HTERT RPE-1 (cell line): ENCODE results near the gene NECTIN4.
"Not testable (repeated sequence)": the region's sequence is repeated elsewhere in the genome, so short reads cannot be mapped to it uniquely, and the experiment has no call there.

ENCODE experiments used
- in situ Hi-C: fragments of 300-500 bp; cut with MboI; formaldehyde crosslinking; loops from 4 replicates; pipeline ENCODE4 v1.14.3; 2020; ENCODE audit warnings: low sequenced_read_pairs

The NECTIN4 gene

DNA sequence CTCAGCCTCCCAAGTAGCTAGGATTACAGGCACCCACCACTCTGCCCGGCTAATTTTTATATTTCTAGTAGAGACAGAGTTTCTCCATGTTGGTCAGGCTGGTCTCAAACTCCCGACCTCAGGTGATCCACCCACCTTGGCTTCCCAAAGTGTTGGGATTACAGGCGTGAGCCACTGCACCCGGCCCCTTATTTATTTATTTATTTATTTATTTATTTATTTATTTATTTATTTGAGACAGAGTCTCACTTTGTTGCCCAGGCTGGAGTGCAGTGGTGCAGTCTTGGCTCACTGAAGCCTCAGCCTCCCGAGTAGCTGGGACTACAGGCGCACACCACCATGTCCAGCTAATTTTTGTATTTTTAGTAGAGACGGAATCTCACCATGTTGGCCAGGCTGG, 23.7 kb downstream of the NECTIN4 start:
- in situ Hi-C loops, result not testable (repeated sequence)

GRCh38 chr1:161063936-161064335, 25.4 kb downstream of the NECTIN4 start:
- in situ Hi-C loops, result not testable (repeated sequence)

- in situ Hi-C loops, result no loop called here
These were observed 27.9 kb downstream of the NECTIN4 start for GRCh38 chr1:161061419-161061818.

- in situ Hi-C loops, result no loop called here
These were observed 30.1 kb downstream of the NECTIN4 start for GRCh38 chr1:161059293-161059692.

DNA sequence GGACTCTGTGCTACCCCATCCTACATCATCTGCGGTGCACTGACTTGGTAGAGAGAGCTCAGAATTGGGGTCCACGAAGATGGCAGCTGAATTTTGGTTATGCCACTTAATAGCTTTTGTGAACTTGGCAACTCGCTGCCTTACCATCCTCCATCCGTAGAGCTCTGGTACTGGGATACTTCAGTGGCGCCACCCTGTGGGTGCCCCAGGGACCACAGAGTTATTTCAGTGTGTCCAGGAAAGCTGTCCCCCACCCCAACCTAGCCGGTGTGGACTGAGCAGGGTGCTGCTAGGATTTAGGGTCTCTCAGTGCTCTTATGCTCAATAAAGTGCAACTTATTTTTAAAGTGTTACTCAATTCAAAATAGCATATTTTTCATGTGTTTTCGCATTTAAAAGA, 34.6 kb downstream of the NECTIN4 start:
- in situ Hi-C loops, result no loop called here

GRCh38 chr1:161054232-161054631, 35.1 kb downstream of the NECTIN4 start:
- in situ Hi-C loops, result no loop called here

- in situ Hi-C loops, result no loop called here
These were observed 36.5 kb downstream of the NECTIN4 start for GRCh38 chr1:161052899-161053298.

DNA sequence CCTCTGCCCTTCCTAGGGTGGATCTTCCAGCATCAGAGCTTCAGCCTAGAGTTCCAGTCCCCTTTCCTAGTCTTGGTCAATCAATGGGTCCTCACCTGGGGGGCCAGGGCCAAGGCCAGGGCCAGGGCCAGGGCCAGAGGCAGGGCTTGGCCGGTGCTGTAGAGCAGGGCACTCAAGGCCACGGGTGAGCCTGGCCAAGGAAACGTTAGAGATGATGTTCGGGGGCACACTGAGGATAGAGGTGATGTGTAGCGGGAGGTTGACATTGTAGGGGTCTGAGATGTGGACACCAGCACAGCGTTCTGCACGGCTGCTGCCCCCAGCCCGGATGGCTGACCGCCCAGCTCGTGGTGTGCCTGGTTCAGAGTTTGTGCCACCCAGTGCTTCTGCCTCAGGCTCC, 38.1 kb downstream of the NECTIN4 start:
- in situ Hi-C loops, result no loop called here

DNA sequence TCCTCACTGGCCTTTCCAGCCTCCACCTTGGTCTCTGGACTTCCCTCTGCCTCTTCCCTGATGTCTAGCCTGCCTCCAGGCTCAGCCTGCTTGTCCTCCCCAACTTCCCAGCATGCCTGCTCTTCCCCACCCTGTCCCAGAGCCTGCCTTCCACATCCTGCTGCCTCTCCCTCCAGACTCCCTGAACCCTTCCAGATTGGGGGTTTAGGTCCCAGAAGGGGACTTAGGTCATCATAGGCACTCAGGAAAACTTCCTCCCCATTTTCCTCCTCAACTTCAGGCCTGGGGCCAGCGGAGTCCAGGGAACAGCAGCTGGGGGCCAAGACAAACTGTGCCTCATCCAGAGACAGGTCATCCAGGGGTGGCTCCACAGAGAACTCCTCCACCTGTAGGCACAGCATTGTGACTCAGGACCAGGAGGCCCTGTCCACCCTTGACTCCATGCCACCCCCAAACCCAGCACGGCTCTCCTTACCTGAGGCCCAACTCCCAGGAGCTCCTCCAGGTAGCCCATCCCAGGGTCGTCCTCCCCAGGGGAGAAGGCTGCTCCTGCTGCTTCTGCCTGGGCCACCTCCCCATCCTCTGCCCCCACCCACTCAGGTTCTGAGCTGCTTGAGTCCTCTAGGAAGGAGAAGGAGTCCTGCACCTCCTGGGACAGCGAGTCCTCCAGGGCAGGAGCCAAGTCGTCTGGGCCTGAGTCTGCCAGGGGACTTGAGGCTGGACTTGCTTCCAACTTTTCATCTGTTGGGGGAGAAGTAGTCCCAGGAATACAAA, 40.2 kb downstream of the NECTIN4 start:
- in situ Hi-C loops, result no loop called here

DNA sequence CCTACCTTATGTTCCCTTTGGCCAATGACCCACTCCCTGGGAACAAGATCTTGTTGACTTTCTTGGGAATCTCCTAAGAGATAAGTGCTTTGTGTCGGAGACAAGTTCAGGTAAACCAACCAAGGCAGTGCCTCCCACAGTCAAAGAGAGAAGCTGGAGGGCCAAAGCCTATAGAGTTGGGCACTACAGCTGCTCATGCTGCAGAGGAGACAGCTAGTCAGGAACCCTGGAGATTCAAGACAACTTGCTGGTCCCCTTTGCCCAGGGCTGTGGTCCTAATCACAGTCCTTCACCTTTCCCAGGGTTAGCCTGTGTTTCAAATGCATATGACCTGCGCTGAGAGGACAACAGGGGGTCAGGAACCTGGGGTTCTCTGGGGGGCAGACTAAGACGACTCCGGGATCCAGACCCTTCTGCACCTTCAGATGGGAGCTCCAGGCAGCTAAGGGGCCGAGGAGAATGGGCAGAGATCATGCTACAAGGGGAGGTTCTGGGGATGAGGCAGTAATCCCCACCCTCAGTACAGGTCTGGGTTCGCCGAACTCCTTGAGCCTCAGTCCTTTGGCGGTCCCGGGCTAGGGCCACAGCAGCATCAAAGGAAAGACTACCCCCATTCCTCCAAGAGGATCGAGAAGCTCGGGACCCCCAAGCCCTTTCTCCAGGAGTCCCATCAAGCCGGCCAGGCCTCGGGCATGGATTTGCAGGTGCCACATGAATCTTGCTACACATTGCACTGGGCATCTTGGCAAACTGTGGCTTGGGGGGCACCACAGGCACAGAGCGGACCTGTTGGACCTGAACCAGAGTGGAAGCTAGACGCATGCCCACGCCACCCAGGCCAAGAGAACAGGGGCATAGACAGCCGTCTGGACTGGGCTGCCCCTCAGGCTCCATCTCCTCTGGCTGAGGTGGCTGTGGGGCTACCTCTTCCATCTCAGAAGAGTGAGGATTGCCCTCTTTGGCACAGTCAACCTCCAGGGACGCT, 41.6 kb downstream of the NECTIN4 start:
- in situ Hi-C loops, result no loop called here

- in situ Hi-C loops, result no loop called here
These were observed 42.6 kb downstream of the NECTIN4 start for GRCh38 chr1:161046605-161047228.

- in situ Hi-C loops, result no loop called here
These were observed 43.4 kb downstream of the NECTIN4 start, which contains the start of gene USF1 for GRCh38 chr1:161045736-161046604. USF1 (minus strand) TSS chr1:161045977; CDS start chr1:161043275, 2,702 bp downstream.

DNA sequence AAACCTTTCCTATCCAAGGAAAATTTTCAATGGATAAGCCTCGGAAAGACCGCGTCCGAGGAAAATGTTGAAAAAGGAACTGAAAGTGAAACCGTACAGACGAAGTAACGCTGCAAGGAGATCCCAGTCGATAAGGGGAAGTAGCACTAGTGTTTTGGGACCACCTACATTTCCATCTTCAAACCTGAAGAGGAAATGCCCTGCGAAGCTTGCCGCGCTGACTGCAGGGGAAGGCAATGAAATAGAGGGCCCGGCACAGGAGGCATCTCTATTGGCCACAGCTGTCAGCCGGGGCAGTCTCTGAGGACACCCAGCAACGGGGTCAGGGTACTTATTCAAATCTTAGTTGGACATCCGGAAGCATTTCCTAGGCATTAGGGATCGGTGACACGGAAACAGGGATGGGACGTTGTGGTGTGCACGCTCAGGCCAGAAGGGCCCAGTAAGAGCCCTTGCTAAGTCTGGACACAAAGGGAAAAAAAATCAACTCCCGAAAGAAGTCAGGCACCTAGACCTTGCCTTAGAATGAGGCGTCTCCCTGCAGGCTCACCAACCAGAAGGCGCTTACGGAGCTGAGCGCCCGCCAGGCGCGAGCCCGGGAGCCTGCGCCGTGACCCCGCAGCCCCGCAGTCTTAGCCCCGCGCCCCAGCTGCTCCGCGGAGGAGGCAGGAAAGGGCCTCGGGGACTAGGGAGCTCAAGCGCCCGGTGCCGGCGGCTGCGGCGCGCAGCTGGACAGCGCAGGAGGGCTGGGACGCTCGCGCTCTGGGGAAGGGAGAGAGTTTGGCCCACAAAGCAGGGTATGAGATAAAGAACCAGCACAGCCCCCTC, 44.2 kb downstream of the NECTIN4 start:
- in situ Hi-C loops, result no loop called here

GRCh38 chr1:161044535-161044907, 44.8 kb downstream of the NECTIN4 start:
- in situ Hi-C loops, result no loop called here

DNA sequence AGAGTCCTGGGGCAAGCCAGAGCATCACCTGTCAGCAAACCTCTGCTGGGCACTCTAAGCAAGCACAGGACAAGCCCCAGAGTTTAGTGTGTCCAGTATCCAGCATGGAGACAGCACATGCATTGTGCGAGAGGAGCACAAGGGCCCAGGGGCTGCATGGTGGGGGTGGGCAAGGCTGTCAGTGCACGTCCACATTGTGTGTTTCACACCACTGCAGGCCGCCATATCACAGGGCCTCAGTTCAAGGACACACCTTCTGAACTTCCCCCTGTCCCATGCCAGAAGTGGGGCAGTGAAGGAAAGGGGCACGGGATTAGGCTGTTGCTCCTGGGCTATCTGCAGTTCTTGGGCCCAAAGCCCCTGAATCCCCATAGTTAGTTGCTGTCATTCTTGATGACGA, 49.8 kb downstream of the NECTIN4 start:
- in situ Hi-C loops, result no loop called here

GRCh38 chr1:161039154-161039545, 50.2 kb downstream of the NECTIN4 start:
- in situ Hi-C loops, result no loop called here

DNA sequence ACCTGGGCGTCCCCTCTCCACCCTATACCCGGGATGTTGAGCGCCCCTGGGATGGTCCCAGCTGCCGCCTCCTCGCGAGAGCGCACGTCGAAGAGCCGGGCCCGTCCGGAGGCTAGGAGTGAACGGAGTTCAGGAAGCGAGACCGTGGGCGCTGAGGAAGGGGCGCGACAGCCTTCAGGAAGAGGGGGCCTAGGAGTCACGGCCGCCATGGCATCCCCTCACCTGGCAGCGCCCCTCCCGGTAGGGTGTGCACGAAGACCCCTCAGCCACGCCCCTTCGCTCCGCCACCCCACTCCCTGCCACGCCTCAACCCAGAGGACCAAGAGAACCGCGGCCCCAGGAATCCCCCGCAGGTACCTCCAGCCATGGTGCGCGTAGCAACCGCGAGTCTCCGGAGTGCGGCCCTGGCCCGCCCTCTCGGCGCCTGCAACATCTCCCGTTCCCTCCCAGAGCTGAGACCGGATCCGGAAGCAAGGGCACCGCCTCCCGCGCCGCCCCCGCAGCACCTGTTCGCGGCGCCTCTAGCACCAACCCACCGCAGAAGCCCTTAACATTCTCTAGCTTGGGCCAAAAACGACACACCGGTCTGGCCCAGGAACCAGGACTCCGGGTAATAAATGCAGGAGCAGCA, 50.7 kb downstream of the NECTIN4 start, which contains the start of gene TSTD1:
Gene TSTD1 (minus strand): TSS at position 442 of the 631 bp plus-strand sequence. CDS start 75 bp downstream, at position 367.
- in situ Hi-C loops, result no loop called here

GRCh38 chr1:161037661-161038522, 51.5 kb downstream of the NECTIN4 start:
- in situ Hi-C loops, result no loop called here
